ENCODE data around the gene CACNB2.

Gene CACNB2

GRCh38 chr10:18514537-18514936, 374.3 kb downstream of the CACNB2 start:
- DNase-seq (ENCODE audit: low spot score), result no peak

GRCh38 chr10:18516851-18517250, 376.6 kb downstream of the CACNB2 start:
- DNase-seq (ENCODE audit: low spot score), result no peak

DNA sequence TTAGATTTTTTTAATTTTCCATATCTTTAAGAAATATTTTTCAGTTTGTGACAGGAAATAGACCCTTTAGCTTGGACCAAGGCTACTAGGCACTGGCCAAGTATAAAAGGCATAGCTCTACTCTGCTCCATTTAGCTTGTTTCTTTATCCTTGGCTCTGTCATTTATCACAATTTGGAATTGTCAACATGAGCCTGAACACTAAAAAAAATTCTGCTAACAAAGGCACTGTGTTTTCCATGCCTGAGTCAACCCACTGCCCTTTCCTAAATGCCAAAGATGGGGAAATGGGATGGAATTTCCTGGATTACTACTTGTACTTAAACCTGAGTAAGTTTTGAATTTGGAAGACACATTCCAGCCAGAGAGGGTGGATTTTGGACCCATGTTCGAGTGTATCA, 382.8 kb downstream of the CACNB2 start:
- DNase-seq (ENCODE audit: low spot score), result no peak

GRCh38 chr10:18523858-18524257, 383.6 kb downstream of the CACNB2 start:
- DNase-seq (ENCODE audit: low spot score), result no peak

- DNase-seq (ENCODE audit: low spot score), result no peak
Measured at GRCh38 chr10:18527687-18528086, 387.5 kb downstream of the CACNB2 start.

DNA sequence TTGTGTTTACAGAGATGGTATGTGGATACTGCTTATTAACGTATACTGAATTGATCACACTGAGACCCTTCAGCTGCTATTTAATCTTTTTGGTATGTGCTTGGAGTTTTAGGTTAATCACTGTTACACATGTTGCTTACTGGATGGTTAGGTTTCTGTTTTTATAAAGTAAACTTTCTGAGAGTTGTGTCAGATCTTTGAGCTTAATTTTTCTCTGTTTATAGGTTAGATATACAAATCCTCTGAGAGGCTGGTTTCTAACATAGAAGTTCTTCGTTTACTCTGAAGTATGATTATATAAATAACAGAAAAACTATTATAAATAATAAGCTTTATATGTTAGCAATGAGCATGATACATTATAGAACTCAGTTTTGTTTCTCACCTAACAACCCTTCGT, 388.1 kb downstream of the CACNB2 start:
- DNase-seq (ENCODE audit: low spot score), result no peak

DNA sequence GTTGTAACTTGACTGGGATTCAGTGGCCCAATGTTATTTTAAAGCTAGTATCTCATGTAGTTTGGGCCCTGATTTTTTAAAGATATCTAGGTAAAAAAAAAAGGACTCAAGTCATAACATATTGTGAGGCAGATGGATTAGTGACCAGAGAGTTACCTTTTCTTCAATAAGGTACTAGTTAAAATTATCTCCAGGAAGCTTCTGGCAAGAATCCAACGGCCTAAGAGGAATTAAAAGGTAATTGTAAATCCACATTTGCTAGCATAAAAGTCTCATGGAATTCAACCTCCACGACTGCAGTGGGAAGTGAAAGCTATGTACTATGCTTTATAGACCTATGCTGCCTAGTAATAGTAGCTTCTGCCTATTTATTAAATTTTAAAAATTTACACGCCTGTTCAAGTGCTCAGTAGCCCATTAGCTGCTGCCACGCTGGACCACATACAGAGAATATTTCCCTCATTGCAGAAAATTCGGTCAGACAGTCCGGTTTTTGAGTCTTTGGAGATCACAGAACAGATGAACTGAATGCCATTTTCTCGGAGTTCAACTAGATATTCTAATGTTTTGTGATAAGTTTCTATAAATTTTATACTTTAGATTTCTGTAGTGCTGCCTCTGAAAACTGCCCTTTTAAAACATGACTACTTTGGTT, 392.8 kb downstream of the CACNB2 start:
- DNase-seq (ENCODE audit: low spot score), result no peak

DNA sequence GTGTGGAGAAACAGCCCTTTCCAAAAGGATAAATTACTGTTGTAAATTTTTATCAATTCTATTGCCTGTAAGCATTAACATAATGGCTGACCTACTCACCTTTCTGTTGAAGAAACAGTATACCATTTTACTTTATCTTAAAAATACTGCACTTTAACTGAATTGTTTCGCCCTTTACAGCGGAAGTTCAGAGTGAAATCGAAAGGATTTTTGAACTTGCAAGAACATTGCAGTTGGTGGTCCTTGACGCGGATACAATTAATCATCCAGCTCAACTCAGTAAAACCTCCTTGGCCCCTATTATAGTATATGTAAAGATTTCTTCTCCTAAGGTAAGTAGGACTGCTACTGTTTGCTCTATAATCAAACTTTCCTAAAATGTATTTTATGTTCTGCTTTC, 393.7 kb downstream of the CACNB2 start:
- no peak for DNase-seq (ENCODE audit: low spot score)

- no peak for DNase-seq (ENCODE audit: low spot score)
Measured at GRCh38 chr10:18539335-18539734, 399.1 kb downstream of the CACNB2 start.

- no peak for DNase-seq (ENCODE audit: low spot score)
Measured at GRCh38 chr10:18540195-18540594, 400.0 kb downstream of the CACNB2 start.

DNA sequence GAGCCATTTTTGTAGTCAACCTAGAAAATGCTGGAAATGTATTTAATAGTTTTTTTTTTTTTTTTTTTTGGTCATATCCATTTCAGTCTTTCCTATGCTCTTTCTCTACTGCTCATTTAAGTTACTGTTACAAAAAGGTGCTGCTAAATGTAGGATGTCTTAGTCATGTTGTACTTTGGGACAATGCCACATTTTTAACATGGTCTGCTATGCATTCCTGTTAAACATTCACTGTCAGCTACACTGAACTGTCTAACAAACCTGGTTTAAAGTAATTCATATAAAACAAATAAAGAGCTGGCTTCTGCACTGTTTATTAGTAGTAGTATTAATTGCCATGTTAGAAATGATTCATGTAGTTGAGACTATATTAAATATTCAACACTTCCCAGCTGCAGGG, 402.6 kb downstream of the CACNB2 start:
- DNase-seq (ENCODE audit: low spot score), result no peak

DNA sequence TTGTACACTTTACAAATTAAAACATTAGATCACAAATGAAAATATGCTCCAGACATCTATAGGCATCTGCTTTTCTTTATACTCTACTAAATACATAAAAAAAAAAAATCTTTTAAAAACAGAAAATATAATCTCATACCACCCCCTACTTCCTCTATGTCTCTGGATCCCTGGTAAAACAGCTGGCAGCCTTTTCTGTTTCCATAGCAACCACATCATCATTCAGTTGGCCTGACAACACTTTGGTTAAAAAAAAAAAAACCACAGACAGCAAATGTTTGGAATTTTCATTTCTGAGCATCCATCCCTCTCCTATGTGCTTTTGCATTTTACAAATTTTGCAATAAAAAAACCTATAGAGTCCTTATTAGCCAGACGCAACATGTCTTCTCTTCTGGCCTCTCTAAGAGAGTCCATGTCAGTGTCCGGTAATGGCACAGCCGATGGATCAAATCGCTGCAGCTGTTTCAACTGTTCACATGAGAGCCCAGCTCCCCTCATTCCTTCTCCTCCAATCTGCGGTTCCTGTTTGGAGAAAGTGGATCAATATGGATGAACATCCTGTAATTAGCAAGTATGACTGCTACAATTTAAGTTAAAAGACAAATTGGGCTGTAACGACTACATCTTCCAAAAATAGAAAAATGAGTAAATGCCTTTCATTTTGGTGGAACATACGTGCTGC, 405.5 kb downstream of the CACNB2 start:
- no peak for DNase-seq (ENCODE audit: low spot score)

DNA sequence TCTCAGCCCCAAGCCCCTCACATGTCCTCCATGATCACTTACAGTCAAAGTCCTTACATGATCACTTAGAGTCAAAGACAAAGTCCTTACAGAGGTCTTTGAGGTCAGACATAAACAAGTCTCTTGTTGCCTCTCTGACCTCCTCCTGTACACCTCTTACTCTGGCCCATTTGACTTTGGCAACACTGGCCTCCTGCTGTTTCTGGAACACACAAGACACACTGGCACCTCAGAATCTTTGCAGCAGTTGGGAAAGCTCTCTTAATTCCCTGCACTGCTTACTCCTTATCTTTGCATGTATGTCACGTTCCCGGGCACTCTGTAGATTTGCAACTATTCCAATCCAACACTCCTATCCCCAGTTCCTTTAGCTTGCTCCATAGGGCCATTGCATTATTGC, 408.9 kb downstream of the CACNB2 start:
- no peak for DNase-seq (ENCODE audit: low spot score)

DNA sequence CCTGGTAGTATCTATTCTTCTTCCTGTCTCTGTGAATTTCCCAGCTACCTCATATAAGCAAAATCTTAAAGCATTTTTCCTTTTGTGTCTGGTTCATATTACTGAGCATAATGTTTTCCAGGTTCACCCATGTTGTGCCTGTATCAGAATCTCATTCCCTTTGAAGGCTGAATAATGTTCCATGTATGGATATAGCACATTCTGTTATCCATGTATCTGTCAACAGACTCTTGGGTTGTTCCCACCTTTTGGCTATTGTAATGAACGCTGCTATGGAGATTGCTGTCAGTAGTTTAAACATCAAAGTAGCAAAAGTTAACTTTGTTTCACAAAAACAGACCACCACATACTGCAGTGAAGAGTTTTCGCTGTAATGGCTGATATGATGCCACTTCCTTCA, 411.2 kb downstream of the CACNB2 start:
- DNase-seq (ENCODE audit: low spot score), result no peak

DNA sequence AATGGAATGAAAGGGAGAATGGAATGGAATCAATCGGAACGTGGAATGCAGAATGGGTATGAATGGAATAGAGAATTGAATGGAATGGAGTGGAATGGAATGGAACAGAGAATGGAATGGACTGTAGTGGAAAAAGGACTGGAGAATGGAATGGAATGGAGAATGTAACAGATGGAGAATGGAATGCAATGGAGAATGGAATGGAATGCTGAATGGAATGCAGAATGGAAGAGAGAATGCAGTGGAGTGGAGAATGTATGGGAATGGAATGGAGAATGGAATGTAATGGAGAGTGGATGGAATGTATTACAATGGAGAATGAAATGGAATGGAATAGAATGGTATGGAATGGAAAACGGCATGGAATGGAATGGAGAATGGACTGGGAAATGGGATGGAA, 414.3 kb downstream of the CACNB2 start:
- DNase-seq (ENCODE audit: low spot score), result no peak

DNA sequence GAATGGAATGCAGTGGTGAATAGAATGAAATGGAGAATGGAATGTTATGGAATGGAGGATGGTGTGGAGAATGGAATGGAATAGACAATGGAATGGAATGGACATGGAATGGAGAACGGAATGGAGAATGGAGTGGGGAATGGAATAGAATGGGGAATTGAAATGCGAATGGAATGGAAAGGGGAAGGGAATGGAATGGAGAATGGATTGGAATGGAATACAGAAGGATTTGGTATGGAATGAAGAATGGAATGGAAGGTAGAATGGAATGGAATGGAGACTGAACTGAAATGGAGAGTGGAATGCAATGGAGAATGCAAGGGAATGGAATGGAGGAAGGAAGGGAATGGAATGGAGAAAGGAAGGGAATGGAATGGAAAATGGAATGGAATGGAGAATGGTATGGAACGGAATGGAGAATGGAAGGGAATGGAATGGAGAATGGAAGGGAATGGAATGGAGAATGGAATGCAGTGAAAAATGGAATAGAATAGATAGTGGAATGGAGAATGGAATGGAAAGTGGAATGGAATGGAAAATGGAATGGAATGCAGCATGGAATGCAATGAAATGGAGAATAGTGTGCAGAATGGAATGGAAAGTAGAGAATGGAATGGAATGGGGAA, 416.4 kb downstream of the CACNB2 start:
- no peak for DNase-seq (ENCODE audit: low spot score)

DNA sequence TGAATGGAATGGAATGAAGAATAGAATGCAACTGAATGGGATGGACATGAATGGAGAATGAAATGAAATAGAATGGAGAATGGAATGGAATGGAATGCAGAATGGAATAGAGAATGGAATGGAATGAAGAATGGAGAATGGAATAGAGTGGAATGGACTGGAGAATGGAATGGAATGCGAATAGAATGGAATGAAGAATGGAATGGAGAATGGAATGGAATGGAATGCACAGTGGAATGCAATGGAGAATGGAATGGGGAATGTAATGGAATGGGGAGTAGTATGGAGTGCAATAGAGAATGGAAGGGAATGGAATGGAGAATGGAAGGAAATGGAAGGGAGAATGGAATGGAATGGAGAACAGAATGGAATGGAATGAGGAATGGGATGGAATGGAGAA, 417.7 kb downstream of the CACNB2 start:
- no peak for DNase-seq (ENCODE audit: low spot score)

DNA sequence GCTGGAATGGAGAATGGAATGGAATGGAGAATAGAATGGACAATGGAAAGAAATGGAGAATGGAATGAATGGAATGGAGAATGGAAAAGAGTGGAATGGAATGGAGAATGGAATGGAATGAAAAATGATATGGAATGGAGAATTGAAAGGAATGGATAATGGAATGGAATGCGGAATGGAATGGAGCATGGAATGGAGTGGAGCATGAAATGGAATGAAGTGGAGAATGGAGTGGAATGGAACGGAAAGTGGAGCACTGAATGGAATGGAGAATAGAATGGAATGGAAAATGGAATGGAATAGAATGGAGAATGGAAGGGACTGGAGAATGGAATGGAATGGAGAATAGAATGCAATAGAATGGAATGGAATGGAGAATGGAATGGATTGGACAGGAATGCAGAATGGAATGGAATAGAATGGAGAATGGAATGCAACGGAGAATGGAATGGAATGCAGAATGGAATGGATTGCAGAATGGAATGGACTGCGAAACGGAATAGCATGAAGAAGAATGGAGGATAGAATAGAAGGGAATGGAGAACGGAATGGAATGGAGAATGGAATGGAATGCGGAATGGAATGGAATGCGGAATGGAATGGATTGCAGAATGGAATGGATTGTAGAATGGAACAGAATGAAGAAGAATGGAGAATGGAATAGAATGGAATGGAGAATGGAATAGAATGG, 421.8 kb downstream of the CACNB2 start:
- no peak for DNase-seq (ENCODE audit: low spot score)

GRCh38 chr10:18563003-18563726, 422.9 kb downstream of the CACNB2 start:
- DNase-seq (ENCODE audit: low spot score), result no peak

- DNase-seq (ENCODE audit: low spot score), result no peak
Measured at GRCh38 chr10:18565006-18565405, 424.8 kb downstream of the CACNB2 start.

DNA sequence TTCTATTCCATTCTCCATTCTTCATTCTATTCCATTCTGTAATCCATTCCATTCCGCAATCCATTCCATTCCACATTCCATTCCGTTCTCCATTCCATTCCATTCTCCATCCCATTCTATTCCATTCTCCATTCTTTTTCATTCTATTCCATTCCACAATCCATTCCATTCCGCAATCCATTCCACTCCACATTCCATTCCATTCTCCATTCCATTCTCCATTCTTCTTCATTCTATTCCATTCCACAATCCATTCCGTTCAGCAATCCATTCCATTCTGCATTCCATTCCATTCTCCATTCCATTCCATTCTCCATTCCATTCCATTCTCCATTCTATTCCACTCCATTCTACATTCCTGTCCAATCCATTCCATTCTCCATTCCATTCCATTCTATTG, 426.0 kb downstream of the CACNB2 start:
- DNase-seq (ENCODE audit: low spot score), result no peak

DNA sequence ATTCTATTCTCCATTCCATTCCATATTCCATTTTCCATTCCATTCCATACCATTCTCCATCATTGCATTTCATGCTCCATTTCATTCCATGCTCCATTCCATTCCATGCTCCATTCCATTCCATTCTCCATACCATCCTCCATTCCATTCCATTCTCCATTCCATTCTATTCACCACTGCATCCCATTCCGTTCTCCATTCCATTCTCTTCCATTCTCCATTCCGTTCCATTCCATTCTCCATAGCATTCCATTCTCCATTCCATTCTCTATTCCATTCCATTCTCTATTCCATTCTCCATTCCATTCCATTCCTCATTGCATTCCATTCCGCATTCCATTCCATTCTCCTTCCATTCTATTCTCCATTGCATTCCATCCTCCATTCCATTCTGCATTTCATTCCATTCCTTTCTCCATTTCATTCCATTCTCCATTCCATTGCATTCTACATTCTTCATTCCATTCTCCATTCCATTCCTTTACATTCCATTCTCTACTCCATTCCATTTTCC, 427.2 kb downstream of the CACNB2 start:
- DNase-seq (ENCODE audit: low spot score), result no peak
